NCI-H446 treated with DMSO at 0.1 percent for 48 hours (cell line): ENCODE data around the gene LMX1A.

ENCODE experiments used
- DNase-seq: peaks from one replicate; lab custom pipeline; 2025; lab: John Stamatoyannopoulos, UW

The LMX1A gene

GRCh38 chr1:165218731-165219130 is 137.8 kb downstream of the LMX1A start:
- no peak for DNase-seq

GRCh38 chr1:165217958-165218357 is 138.6 kb downstream of the LMX1A start:
- no peak for DNase-seq

- DNase-seq, result no peak
Observed at GRCh38 chr1:165216254-165216653, 140.3 kb downstream of the LMX1A start.

GRCh38 chr1:165215676-165216075 is 140.8 kb downstream of the LMX1A start:
- no peak for DNase-seq

- no peak for DNase-seq
Observed at GRCh38 chr1:165212229-165212628, 144.3 kb downstream of the LMX1A start.

- no peak for DNase-seq
Observed at GRCh38 chr1:165207853-165208515, 148.5 kb downstream of the LMX1A start.

- no peak for DNase-seq
Observed at GRCh38 chr1:165205145-165205544, 151.4 kb downstream of the LMX1A start.

- DNase-seq, result no peak
Observed at GRCh38 chr1:165204548-165204947, 152.0 kb downstream of the LMX1A start.

- DNase-seq, result no peak
Observed at GRCh38 chr1:165191087-165191486, 165.4 kb downstream of the LMX1A start.

GRCh38 chr1:165189913-165190312 is 166.6 kb downstream of the LMX1A start:
- DNase-seq, result no peak

GRCh38 chr1:165189011-165189410 is 167.5 kb downstream of the LMX1A start:
- DNase-seq, result no peak

GRCh38 chr1:165187031-165188009 is 169.2 kb downstream of the LMX1A start:
- no peak for DNase-seq

- no peak for DNase-seq
Observed at GRCh38 chr1:165185161-165185889, 171.2 kb downstream of the LMX1A start.

GRCh38 chr1:165182975-165183374 is 173.5 kb downstream of the LMX1A start:
- no peak for DNase-seq

- no peak for DNase-seq
Observed at GRCh38 chr1:165179306-165179705, 177.2 kb downstream of the LMX1A start.

GRCh38 chr1:165174491-165174890 is 182.0 kb downstream of the LMX1A start:
- no peak for DNase-seq

GRCh38 chr1:165173818-165174217 is 182.7 kb downstream of the LMX1A start:
- DNase-seq, result no peak

- DNase-seq, result no peak
Observed at GRCh38 chr1:165173409-165173808, 183.1 kb downstream of the LMX1A start.

- no peak for DNase-seq
Observed at GRCh38 chr1:165172666-165173065, 183.8 kb downstream of the LMX1A start.

GRCh38 chr1:165169729-165170128 is 186.8 kb downstream of the LMX1A start:
- no peak for DNase-seq

- DNase-seq, result no peak
Observed at GRCh38 chr1:165169028-165169427, 187.5 kb downstream of the LMX1A start.

GRCh38 chr1:165168467-165168866 is 188.0 kb downstream of the LMX1A start:
- no peak for DNase-seq
